ENCODE measurements around the gene KCNE4. TPM values are rescaled to one million over a fixed set of nuclear protein-coding genes. Genes with fewer than 3 reads are reported as not detected.
"Not testable (repeated sequence)": the region's sequence is repeated elsewhere in the genome, so short reads cannot be mapped to it uniquely, and the experiment has no call there.

KCNE4 gene
- polyA plus RNA-seq, 10 donors, result 3.2 to 7.1 (median 5.2) TPM

DNA sequence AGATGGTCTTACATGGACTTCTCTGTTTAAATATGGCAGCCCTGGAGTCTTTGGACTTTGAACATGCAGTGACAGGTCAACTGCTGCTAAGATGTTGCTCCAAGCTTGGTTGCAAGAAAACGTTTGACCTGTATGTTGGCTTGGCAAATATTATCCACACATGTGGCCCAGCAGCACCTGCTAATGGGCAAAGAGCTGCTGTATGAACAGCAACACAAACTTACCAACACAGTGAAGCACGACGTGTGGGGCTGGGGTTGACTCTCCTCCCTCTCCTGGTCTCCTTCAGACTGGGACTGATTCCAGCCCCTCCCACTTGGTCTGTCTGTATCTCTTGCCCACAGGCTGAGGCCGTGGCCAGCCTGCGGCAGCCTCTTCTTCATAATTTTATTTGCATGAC, 3.8 kb downstream of the KCNE4 start:
- peak in 2 of 3 donors; percentile 48 to 74 for DNase-seq

DNA sequence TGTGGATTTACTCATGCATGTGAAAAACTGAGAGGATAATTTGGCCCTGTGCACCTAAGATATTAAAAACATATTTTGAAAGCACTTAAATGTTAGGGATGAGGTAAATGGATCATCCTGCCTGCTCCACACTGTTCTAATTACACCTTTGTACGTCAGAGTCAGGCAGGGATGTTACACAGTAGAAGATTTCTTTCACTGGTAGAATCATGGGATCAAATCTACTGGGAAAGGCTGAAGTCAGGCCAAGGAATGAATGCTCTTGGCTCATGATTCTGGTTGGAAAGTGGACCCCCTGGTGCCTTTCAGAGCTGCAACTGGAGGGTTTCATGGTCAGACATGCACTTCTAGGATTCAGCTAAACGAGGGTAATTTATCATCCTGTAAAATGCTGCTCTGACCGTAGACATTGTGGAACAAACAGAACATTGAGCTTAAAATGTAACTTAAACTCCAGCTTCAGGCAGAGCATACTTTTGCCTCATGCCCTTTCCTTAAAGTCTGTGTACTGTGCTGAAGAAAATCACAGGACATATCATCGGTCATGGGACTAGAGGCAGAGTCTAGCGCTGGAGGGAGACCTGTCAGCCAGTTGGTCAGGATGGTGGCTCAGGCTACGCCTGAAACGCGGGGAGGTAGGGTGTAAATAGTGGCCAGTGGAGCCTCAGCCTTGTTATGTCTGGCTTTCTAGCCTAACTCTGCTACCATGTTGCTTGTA, 4.9 kb downstream of the KCNE4 start:
- peak; percentile 64 to 86 (median 70) for DNase-seq

DNA sequence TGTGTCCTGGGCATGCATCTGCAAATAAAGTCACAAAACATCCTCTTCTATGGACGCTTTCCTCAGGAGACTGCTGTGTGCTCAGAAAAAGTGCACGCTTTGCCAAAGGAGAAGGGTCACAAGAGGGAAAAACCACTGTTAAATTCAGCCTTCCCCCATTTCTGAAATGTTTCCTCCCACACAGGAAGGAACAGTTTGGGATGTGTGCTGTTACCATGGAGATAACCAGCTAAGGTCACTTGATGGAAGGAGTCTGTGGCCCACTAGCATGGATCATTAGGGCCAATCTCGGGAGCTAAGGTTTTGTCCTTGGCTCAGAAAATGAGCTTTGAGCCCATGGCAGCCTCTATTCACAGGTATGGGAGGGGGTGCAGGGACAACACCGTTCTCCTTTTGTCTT, 5.6 kb downstream of the KCNE4 start:
- peak; percentile 17 to 78 (median 52) for DNase-seq

DNA sequence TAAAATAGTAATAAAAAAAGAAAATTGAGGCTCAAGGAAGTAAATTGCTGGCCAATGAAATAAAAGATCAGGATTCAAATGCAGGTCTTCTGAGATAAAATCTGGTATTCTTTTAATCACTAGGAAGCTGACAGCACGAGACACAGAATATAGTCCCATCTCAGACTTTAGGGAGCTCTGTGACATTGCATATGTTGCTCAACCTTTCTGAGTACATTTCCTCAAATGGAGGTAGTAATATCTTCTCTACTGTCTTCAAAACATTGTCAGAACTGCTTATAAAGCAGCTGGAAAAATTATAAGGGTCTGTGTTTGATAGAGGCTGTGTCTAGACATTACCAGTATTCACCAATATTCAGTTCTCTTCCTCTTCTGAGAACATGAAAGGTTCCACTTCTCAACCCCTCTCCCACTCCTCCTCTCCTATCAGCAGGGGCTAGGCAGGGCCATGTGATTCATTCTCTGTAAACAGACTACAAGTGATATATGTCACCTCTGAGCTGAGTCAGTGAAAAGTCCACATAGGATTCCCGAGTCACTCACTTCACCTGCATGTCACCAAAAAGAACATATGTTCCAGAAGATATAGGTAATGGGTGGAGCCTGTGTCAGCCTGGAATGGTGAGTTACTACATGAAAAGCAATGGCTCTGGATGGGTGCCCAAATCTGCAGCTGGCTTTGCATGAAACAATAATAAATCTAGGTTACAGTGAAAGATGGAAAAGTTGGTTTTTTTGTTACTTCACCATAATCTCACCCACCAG, 7.1 kb downstream of the KCNE4 start:
- DNase-seq, result peak in 2 of 3 donors; percentile 31 to 44

DNA sequence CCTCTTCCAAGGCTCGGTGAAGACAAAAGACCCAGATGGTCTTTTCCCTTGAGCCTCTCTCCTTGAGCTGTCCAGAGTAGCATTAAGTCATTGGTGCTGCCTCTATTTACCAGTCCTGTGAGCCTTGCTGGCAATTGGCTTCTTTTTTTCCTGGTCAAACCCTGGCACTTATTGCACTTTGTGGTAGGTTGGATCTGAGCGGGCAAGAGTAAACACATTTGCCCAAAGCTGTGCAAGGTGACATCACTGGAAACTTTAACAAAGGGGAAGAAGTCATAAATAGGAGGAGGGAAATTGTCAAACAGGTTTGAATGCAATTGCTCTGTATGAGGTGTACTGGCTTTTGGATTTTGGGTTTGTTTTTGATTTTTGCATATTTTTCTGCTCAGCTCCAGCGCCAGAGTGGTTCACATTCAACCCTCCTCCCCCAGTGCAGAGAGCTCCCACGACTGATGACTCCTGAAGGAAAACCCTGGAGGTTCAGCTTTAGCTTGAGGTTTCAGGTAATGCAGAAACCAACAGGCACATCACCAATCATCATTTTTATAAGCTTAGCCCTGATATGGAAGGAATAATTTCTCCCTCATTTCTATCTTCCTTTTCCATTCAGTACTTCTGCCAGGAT, 8.3 kb downstream of the KCNE4 start:
- no peak for DNase-seq

DNA sequence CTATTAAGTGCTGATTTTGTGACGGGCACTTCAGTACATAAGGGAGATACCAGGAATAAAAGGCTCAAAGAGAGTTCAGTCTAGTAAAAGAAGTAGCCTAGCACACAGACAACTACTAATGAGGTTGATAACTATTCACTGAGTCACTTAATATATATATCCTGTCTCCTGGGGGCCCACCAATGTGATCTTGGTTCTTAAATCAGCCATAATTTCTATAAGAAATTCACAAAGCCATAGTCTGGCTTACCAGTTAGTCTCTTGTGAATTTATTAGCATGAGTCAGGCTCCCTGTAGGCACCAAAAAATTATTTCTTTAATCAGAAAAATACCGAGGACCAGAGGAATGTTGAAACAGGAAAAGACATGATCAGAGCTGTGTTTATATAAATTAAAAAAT, 10.4 kb downstream of the KCNE4 start:
- DNase-seq, result peak in 1 of 3 donors; percentile 88

DNA sequence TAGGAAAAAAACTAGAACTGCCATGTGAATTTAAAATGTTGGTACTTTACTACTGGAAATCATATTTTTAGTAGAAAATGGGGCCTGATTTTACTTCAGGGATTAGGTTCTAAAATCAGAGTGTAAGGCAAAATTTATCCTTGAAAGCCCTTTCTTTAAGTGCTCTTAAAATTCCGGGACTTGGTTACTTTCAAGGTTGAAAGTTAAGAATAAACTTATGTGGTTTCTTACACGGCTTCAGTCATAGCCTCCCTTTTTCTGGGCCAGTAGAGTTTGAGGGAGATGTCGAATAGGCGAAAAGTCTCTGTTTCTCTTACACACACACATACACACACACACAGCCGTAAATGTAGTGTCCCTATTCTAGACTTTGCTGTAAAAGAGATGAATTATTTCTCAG, 13.1 kb downstream of the KCNE4 start:
- no peak for DNase-seq

DNA sequence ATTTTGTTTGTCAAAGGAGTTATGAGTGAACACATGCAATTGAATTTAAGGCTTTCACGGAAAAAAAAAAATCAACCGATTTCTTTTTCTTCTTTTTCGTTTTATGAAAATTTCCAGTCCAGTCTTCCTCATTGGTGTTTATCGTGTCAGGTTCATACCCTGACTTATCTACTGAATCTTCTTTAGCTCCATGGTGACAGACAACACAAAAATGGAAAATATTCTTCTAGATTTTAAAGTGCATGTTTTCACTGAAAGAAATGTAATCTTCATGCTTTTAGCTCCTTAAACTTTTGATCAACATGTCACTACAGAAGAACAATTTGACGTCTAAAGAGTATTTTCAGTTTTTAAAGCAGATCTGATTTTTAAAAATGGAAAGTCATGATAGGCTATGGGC, 14.7 kb downstream of the KCNE4 start:
- no peak for DNase-seq

DNA sequence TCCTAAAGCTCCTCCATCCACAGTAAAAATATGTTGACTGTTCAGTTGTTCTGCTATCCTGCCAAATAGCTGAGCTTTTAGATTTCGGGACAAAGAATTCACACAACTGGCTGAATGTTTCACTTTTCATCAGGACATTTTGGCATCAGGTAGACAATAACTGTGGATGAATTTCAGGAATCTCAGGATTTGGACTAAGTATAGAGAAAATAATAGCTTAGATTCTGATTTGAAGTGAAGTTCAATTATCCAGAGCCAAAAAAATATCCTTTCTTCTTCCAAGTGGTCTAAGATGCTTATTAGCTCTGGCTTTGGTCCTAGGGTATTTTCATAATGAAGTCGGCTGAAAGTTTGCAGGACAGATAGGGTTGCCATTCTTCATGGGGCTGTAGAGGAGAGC, 16.1 kb downstream of the KCNE4 start:
- DNase-seq, result peak; percentile 28 to 68 (median 56)

DNA sequence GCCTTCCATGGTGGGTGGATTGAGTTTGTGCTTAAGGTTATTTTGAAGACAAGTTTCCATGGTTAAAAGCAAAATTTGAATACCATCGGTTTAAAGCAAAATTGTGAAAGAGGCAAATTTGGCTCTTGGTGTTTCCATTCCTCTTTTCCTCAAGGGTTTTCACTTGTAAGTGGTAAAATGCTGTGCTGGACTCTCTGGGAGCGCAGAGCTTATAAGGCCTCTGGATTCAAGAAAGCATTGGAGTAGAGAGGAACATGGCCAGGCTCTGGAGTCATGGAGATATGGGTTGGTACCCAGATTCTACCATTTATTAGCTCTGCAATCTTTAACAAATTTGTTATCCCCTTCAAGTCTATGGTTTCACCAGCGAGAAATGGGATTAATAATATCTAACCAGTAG, 17.5 kb downstream of the KCNE4 start:
- DNase-seq, result no peak

DNA sequence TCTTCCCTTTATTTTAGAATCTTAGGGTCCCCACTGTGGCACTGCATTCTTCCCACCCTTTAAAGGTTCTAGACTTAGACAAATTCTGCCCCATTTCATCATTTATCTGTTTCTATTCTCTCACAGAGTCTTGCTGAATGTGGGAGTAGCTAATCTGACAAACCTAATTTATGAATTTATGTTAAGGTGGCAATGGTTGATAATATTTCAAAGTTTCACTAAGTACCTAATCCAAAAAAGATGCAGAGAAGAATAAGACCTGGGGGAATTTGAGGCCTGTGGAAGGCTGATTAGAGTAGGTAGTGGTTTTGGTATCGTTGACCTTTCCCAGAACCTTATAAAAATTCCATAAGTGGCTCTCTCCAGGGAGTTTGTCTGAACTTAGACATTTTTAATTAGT, 18.0 kb downstream of the KCNE4 start:
- no peak for DNase-seq

DNA sequence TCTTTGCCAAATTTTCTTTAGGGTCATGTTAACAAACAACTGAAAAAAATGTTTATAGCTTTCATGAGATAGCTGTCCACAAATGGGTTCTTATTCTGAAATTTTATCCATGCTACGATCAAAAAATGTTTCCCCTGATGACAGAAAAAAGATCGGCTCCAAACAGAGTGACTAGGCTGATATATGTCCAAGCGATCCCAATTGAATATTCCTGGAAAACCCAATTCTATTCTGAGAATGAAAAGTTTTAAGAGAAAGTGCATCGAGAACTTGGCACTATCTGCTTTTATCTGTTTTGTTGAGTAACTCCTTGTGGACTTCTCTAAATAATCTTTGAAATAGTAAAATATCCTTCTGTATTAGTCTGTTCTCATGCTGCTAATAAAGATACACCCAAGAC, 19.1 kb downstream of the KCNE4 start:
- peak; percentile 26 to 78 (median 42) for DNase-seq

DNA sequence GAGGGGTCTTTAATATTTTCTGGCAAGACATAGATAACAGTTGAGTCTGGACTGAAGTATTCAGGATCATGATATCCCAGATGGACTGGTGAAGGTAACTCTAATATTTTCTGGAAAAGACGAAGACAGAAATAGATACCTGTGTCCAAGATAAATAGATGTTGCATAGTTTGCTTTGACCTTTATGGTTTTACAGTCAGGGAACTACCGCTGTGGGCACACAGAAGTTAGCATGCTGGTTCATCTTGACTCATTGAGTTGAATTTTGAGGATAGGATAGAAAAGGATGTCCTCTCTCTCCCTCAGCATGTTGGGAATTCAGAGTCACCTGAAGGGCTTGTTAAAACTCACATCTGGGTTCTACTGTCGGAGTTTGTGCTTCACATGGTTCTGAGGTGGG, 20.8 kb downstream of the KCNE4 start:
- DNase-seq, result no peak

DNA sequence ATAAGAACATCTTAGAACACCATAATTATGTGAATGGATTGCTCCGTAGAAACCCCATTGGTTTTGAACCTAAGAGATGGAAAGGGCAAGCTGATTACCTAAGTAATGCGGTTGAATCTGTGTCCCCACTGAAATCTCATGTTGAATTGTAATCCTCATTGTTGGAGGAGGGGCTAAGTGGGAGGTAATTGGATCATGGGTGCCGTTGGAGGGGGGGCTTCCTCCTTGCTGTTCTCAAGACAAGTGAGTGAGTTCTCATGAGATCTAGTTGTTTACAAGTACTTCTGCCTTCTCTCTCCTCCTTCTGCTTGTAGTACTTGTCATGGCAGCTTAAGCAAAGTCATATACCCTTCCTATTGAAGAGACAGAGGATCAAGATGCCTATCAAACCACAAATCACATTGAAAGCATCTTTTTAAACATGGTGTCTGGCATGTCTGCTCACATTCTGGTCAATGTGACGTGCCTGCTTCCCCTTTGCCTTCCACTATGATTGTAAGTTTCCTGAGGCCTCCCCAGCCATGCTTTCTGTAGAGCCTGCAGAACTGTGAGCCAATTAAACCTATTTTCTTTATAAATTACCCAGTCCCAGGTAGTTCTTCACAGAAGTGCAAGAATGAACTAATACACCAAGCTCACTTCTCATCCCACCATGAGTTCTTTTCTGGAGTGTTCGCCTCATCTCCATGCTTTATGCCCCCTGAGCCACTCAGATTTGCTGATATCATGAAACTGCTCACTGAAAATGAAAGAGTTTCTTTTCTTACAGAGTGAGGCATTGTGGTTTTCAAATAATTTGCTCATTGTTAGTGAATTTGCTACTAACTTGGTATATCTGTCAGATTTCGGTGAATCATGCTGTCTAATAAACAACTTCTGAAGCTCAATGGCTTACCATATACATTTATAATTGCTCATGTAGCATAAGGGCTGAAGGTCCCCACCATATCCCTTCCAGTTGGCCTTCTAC, 23.6 kb downstream of the KCNE4 start:
- DNase-seq, result peak in 1 of 3 donors; percentile 25

DNA sequence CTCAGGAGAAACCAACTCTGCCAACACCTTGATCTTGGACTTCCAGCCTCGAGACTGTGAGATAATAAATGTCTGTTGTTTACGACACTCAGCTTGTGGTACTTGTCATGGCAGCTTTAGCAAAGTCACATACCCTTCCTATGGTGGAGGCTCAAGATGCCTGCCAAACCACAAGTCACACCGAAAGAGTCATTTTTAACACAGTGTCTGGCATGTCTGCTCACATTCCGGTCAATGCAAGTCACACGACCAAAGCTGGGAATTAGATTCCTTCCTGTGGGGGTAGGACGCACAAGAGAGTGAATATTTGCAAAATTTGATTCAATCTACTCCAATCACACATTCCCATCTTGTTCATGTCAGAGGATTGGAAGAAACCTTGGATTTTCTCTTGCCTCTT, 24.6 kb downstream of the KCNE4 start:
- peak in 1 of 3 donors; percentile 91 for DNase-seq

DNA sequence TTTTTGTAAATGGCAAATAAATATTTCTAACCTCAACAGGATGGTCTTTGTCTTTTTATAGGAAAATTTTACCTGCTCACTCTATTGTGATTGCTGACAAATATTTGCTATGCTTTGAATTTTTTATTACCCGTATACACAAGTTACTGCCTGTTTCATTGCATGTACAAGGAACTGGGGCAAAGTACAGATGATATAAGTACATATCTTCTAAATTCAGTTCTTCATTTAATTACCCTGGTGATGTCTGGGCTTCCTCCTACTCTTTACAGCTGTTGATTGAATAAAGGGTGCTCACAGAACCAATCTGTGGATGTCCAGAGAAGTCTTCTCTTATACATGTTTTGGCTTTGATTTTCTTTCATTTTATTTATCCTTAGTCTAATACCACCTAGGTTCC, 26.5 kb downstream of the KCNE4 start:
- DNase-seq, result no peak

DNA sequence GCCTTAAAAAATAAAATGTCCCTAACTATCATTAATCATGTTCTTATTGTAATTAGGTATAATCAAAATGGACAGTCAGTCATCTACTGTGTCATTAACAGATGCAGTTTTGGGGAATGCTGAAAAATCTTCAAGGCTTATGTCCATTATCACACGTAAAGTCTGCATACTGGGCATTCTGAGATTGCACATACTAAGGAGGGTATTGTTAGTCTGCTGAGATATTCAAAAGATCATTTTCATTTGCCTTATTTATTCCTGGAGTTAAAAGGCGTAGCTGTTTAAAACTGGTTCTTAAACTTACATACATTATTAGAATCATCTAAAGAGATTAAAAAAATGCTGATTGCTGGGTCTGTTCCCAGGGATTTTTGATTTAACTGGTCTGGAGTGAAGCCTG, 27.4 kb downstream of the KCNE4 start:
- no peak for DNase-seq

DNA sequence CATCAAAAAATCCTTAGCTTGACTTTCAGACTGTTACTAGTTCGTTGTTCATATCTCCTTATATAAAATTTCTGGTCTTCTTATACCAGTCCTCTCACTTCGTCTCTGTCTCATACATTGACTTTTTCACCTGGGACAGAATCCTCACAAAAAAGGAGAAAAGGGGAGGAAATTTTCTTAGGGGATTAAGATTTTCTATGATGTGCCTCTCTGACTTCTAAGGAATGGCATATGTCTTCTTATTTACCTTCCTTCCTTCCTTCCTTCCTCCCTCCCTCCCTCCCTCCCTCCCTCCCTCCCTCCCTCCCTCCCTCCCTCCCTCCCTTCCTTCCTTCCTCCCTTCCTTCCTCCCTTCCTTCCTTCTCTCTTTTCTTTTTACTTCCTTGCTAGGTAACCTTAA, 27.9 kb downstream of the KCNE4 start:
- no peak for DNase-seq

DNA sequence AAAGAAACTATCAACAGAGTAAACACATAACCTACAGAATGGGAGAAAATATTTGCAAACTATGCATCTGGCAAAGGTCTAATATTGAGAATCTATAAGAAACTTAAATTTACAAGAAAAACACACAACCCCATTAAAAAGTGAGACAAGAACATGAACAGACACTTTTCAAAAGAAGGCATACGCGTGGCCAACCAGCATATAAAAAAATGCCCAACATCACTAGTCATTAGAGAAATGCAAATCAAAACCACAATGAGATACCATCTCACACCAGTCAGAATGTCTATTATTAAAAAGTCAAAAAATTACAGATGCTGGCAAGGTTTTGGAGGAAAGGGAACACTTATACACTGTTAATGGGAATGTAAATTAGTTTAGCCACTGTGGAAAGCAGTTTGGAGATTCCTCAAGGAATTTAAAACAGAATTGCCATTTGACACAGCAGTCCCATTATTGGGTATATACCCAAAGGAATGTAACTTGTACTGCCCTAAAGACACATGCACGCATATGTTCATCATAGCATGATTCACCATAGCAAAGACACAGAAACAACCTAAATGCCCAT, 28.9 kb downstream of the KCNE4 start:
- not testable (repeated sequence) for DNase-seq

DNA sequence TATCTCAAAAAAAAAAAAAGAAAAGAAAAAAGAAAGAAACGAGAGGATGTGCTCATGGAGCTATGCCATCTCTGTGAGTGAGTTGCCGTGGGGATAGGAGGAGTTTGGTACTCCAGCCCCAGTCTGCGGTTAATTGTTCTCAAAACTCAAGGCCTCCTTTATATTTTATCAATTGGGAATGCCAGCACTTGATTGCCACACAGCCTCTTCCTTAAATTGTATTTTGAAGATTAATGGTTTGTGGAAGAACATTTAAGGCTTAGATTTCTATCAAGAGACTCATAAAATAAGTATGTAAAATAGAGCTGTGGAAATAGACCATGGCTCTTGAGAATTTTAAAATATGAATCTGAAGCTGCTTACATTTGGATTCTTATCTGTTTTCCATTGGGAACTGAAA, 29.8 kb downstream of the KCNE4 start:
- DNase-seq, result peak in 1 of 3 donors; percentile 51

DNA sequence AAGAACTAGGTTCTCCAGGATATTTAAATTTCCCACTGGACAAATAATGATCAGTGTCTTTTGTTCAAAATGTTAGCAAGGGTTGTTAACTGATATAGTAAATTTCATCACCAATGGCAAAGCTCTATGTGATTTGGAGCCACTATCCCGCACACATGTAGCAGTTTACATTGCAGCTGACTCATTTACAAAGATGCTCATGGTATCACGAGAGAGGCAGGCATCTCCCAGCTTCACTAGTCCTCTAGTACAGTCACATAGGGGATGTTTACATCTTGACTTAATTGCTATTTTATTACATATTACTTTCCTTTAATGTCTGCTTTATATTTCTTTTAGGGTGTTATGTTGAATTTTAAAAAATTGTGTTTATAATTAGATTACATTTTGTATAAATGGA, 30.7 kb downstream of the KCNE4 start:
- DNase-seq, result no peak
